Left renal cortex interstitium (tissue), 4 donors: ENCODE measurements around the gene DHX34. TPM values are rescaled to one million over a fixed set of nuclear protein-coding genes. Genes with fewer than 3 reads are reported as not detected.
"Not testable (repeated sequence)": the region's sequence is repeated elsewhere in the genome, so short reads cannot be mapped to it uniquely, and the experiment has no call there.

Experiments
- DNase-seq, 4 donors: peaks; one replicate each; pipeline ENCODE4 v3.0.0-alpha.2; 2013; ENCODE audit warnings: low read depth in 4 of 4, low spot score in 2 of 4, missing footprints in 1 of 4
- polyA plus RNA-seq, 4 donors: library from polyadenylated mRNA; unstranded; fragments of 120-200 nt; gene quantifications; one replicate each; pipeline ENCODE4 v1.2.1, GENCODE V29; 2013; ENCODE audit not compliant: insufficient read length in 4 of 4

DHX34 gene
- polyA plus RNA-seq, 4 donors = 9.6 to 21.9 (median 16.0) TPM

- no peak for DNase-seq
Measured at GRCh38 chr19:47324502-47324901, 24.6 kb upstream of the DHX34 start.

GRCh38 chr19:47330466-47330869 lies 18.6 kb upstream of the DHX34 start:
- no peak for DNase-seq

- no peak for DNase-seq
Measured at GRCh38 chr19:47331490-47331889, 17.6 kb upstream of the DHX34 start.

- DNase-seq = no peak
Measured at GRCh38 chr19:47331931-47332547, 17.1 kb upstream of the DHX34 start, which contains the start of gene C5AR2. C5AR2 (plus strand) TSS chr19:47332175; CDS start chr19:47340800, 8,625 bp downstream.

- DNase-seq = not testable (repeated sequence)
Measured at GRCh38 chr19:47336765-47337718, 12.1 kb upstream of the DHX34 start.

- no peak for DNase-seq
Measured at GRCh38 chr19:47339196-47339880, 9.8 kb upstream of the DHX34 start.

GRCh38 chr19:47340477-47341208 lies 8.5 kb upstream of the DHX34 start:
- no peak for DNase-seq

- DNase-seq = no peak
Measured at GRCh38 chr19:47341734-47342133, 7.4 kb upstream of the DHX34 start.

GRCh38 chr19:47343194-47343802 lies 5.8 kb upstream of the DHX34 start:
- DNase-seq = no peak

GRCh38 chr19:47344425-47344824 lies 4.7 kb upstream of the DHX34 start:
- no peak for DNase-seq

- DNase-seq = not testable (repeated sequence)
Measured at GRCh38 chr19:47346024-47346423, 3.1 kb upstream of the DHX34 start.

- no peak for DNase-seq
Measured at GRCh38 chr19:47350630-47351029, 1.5 kb downstream of the DHX34 start.

- DNase-seq = no peak
Measured at GRCh38 chr19:47351548-47351947, 2.4 kb downstream of the DHX34 start.

GRCh38 chr19:47352095-47352494 lies 3.0 kb downstream of the DHX34 start:
- no peak for DNase-seq

GRCh38 chr19:47353307-47353712 lies 4.2 kb downstream of the DHX34 start:
- DNase-seq = no peak

GRCh38 chr19:47356900-47357299 lies 7.8 kb downstream of the DHX34 start:
- DNase-seq = no peak

- no peak for DNase-seq
Measured at GRCh38 chr19:47357788-47358680, 8.9 kb downstream of the DHX34 start.

- no peak for DNase-seq
Measured at GRCh38 chr19:47358936-47359335, 9.8 kb downstream of the DHX34 start.

- no peak for DNase-seq
Measured at GRCh38 chr19:47362321-47362720, 13.2 kb downstream of the DHX34 start.
